ENCODE measurements around the gene PTDSS2.

GRCh38 chr11:507727-508515 is 57.8 kb downstream of the PTDSS2 start:
- TF ChIP-seq CTCF (IDR thresholded peaks at IDR 0.05), result no peak
- TF ChIP-seq POLR2A (IDR thresholded peaks at IDR 0.05), result no peak

Measured in Peyer's patch (tissue), 4 donors.